ENCODE results near the gene FNIP2.

DNA sequence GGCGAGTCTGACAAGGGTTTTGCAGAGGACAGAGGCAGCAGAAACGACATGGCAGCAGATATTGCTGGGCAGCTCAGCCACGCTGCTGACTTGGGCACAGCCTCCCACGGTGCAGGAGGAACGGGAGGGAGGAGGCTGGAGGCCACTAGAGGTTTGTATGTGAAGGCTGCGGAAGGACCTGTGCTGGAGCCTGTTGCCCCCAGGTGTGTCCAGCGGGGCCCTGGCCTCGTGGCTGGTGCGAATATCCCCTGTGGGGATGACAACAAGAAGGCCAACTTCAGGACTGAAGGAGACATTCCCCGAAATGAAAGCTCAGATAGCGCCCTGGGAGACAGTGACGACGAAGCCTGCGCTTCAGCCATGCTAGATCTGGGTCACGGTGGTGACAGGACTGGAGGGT is 100.2 kb downstream of the FNIP2 start:
- no peak for TF ChIP-seq EZH2 (IDR thresholded peaks at IDR 0.05; ENCODE audit: insufficient read depth, low read length)
- TF ChIP-seq, protein P1, sequence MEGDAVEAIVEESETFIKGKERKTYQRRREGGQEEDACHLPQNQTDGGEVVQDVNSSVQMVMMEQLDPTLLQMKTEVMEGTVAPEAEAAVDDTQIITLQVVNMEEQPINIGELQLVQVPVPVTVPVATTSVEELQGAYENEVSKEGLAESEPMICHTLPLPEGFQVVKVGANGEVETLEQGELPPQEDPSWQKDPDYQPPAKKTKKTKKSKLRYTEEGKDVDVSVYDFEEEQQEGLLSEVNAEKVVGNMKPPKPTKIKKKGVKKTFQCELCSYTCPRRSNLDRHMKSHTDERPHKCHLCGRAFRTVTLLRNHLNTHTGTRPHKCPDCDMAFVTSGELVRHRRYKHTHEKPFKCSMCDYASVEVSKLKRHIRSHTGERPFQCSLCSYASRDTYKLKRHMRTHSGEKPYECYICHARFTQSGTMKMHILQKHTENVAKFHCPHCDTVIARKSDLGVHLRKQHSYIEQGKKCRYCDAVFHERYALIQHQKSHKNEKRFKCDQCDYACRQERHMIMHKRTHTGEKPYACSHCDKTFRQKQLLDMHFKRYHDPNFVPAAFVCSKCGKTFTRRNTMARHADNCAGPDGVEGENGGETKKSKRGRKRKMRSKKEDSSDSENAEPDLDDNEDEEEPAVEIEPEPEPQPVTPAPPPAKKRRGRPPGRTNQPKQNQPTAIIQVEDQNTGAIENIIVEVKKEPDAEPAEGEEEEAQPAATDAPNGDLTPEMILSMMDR (IDR thresholded peaks at IDR 0.05; ENCODE audit: insufficient read depth, low read depth, low read length): no peak
